Parathyroid adenoma (tissue), 2 donors: ENCODE results near the gene CEP104.

Experiments used
- H2AFZ ChIP-seq: fragments of 300-600 bp; sonication (generic); one replicate; pipeline ENCODE4 v1.7.0; 2017; ENCODE audit warnings: antibody characterized with exemption, mild to moderate bottlenecking
- H3K27ac ChIP-seq: fragments of 300-600 bp; sonication (generic); one replicate; pipeline ENCODE4 v1.7.0; 2017
- H3K27me3 ChIP-seq: fragments of 300-600 bp; sonication (generic); one replicate; pipeline ENCODE4 v1.7.0; 2017; ENCODE audit warnings: low read length; ENCODE audit not compliant: control insufficient read depth, insufficient read depth
- H3K36me3 ChIP-seq: fragments of 300-600 bp; sonication (generic); one replicate; pipeline ENCODE4 v1.7.0; 2017; ENCODE audit warnings: low read length; ENCODE audit not compliant: control insufficient read depth, insufficient read depth
- H3K4me1 ChIP-seq: fragments of 300-600 bp; sonication (generic); one replicate; pipeline ENCODE4 v1.7.0; 2017; ENCODE audit warnings: control low read depth
- H3K4me2 ChIP-seq: fragments of 300-600 bp; sonication (generic); one replicate; pipeline ENCODE4 v1.7.0; 2017; ENCODE audit warnings: low read length
- H3K4me3 ChIP-seq: fragments of 300-600 bp; sonication (generic); one replicate; pipeline ENCODE4 v1.7.0; 2017; ENCODE audit warnings: low read depth, low read length
- H3K79me2 ChIP-seq: fragments of 300-600 bp; sonication (generic); one replicate; pipeline ENCODE4 v1.7.0; 2017; ENCODE audit warnings: control low read depth
- H3K9ac ChIP-seq: fragments of 300-600 bp; sonication (generic); one replicate; pipeline ENCODE4 v1.7.0; 2017; ENCODE audit warnings: mild to moderate bottlenecking
- H3K9me3 ChIP-seq: fragments of 300-600 bp; sonication (generic); one replicate; pipeline ENCODE4 v1.7.0; 2017; ENCODE audit warnings: low read length; ENCODE audit not compliant: control insufficient read depth
- TF ChIP-seq, protein P1 (sequence below): fragments of 300-600 bp; sonication (generic); IDR thresholded peaks from one replicate; pipeline ENCODE4 v1.7.0; 2017; ENCODE audit warnings: antibody characterized with exemption, mild to moderate bottlenecking
- donor health status: primary hyperparathyroidism.

The CEP104 gene

GRCh38 chr1:3874736-3875135 is 17.7 kb upstream of the CEP104 start:
- Histone ChIP-seq H3K79me2 (no peaks in the 10 kb centered on the region), H2AFZ (no peak overlapping the region), H3K36me3 (no peaks in the 10 kb centered on the region), H3K4me1 (no peaks in the 10 kb centered on the region), H3K4me3 (no peak overlapping the region), H3K4me2 (no peak overlapping the region), H3K27ac (no peak overlapping the region), H3K9me3 (no peaks in the 10 kb centered on the region), H3K9ac (no peak overlapping the region), H3K27me3 (no peaks in the 10 kb centered on the region)
- TF ChIP-seq, protein P1, sequence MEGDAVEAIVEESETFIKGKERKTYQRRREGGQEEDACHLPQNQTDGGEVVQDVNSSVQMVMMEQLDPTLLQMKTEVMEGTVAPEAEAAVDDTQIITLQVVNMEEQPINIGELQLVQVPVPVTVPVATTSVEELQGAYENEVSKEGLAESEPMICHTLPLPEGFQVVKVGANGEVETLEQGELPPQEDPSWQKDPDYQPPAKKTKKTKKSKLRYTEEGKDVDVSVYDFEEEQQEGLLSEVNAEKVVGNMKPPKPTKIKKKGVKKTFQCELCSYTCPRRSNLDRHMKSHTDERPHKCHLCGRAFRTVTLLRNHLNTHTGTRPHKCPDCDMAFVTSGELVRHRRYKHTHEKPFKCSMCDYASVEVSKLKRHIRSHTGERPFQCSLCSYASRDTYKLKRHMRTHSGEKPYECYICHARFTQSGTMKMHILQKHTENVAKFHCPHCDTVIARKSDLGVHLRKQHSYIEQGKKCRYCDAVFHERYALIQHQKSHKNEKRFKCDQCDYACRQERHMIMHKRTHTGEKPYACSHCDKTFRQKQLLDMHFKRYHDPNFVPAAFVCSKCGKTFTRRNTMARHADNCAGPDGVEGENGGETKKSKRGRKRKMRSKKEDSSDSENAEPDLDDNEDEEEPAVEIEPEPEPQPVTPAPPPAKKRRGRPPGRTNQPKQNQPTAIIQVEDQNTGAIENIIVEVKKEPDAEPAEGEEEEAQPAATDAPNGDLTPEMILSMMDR: no peak

DNA sequence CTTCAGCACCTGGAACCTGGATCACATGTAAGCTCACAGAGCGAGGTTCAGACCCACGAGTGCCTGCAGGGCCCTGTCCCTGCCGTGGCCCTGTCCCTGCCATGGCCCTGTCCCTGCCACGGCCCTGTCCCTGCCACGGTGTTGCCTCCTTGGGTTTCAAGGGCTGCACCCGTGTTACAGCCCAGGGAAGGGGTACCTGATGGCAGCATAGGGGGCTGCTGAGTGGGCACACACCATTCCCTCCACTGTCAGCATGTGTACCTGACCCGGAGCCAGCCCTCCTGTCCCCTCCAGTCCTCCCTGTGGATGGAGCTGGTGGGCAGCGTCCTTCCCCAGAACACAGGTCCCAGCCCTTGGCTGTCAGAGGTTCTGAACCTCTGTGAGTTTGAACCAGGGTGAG is 15.5 kb upstream of the CEP104 start:
- no peak overlapping the region for H3K4me2 ChIP-seq
- no peaks in the 10 kb centered on the region for H3K4me1 ChIP-seq
- no peaks in the 10 kb centered on the region for H3K9me3 ChIP-seq
- H3K36me3 ChIP-seq: no peaks in the 10 kb centered on the region
- no peak overlapping the region for H3K27ac ChIP-seq
- no peaks in the 10 kb centered on the region for H3K79me2 ChIP-seq
- H3K9ac ChIP-seq: no peak overlapping the region
- TF ChIP-seq, protein P1: no peak
- H2AFZ ChIP-seq: no peak overlapping the region
- H3K4me3 ChIP-seq: no peak overlapping the region
- H3K27me3 ChIP-seq: no peaks in the 10 kb centered on the region

GRCh38 chr1:3871451-3871805 is 14.4 kb upstream of the CEP104 start:
- TF ChIP-seq, protein P1: no peak
- Histone ChIP-seq H3K36me3 (no peaks in the 10 kb centered on the region), H3K4me2 (no peak overlapping the region), H3K9me3 (no peaks in the 10 kb centered on the region), H3K27ac (no peak overlapping the region), H3K4me3 (no peak overlapping the region), H2AFZ (no peak overlapping the region), H3K4me1 (no peaks in the 10 kb centered on the region), H3K27me3 (no peaks in the 10 kb centered on the region), H3K9ac (no peak overlapping the region), H3K79me2 (no peaks in the 10 kb centered on the region)

DNA sequence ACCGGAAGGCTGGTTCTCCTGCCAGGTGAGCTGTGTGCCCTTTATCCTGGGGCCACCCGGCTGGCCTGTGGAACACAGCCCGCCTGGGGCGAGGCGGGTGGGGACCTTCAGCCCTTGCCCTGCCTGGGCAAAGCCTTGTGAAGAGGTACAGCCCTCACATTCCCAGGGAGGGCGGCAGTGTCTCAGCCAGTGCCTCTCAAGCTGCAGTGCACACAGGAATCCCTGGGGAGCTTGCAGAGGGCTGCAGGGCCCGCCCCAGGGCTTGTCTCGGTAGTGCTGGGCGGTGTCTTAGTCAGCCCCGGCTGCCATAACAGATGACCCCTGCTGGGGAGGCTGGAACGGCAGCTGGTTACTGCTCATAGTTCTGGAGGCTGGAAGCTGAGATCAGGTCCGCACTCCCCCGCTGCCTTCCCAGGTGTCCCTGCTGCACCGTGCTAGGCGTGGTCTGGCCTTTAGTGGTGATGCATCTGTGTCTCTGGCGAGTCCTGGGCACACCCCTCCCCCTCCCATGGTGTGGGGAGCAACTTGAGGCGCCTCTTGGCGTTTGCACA is 12.8 kb upstream of the CEP104 start:
- no peak overlapping the region for H3K27ac ChIP-seq
- no peaks in the 10 kb centered on the region for H3K9me3 ChIP-seq
- no peak overlapping the region for H3K9ac ChIP-seq
- H3K4me2 ChIP-seq: no peak overlapping the region
- TF ChIP-seq, protein P1: no peak
- H2AFZ ChIP-seq: no peak overlapping the region
- H3K79me2 ChIP-seq: no peaks in the 10 kb centered on the region
- H3K4me3 ChIP-seq: no peak overlapping the region
- no peaks in the 10 kb centered on the region for H3K36me3 ChIP-seq
- H3K27me3 ChIP-seq: no peaks in the 10 kb centered on the region
- no peaks in the 10 kb centered on the region for H3K4me1 ChIP-seq

GRCh38 chr1:3868464-3869006 is 11.5 kb upstream of the CEP104 start:
- H2AFZ ChIP-seq: no peak overlapping the region
- no peaks in the 10 kb centered on the region for H3K9me3 ChIP-seq
- no peak overlapping the region for H3K4me3 ChIP-seq
- no peak overlapping the region for H3K4me2 ChIP-seq
- H3K27me3 ChIP-seq: no peaks in the 10 kb centered on the region
- H3K9ac ChIP-seq: no peak overlapping the region
- TF ChIP-seq, protein P1: no peak
- H3K79me2 ChIP-seq: no peaks in the 10 kb centered on the region
- H3K4me1 ChIP-seq: no peaks in the 10 kb centered on the region
- H3K27ac ChIP-seq: no peak overlapping the region
- H3K36me3 ChIP-seq: no peaks in the 10 kb centered on the region
